Gastroesophageal sphincter (tissue), 3 donors: Measurements from ENCODE around the gene VSIG8.

ENCODE experiments used
- EP300 ChIP-seq: sonication (generic); formaldehyde crosslinking; IDR thresholded peaks from one replicate; pipeline ENCODE4 v1.6.1; 2017; ENCODE audit warnings: antibody characterized with exemption, mild to moderate bottlenecking
- POLR2A ChIP-seq, 2 donors: fragments of 450-650 bp; IDR thresholded peaks; one replicate each; pipeline ENCODE4 v1.6.1; 2017; ENCODE audit warnings: antibody characterized with exemption in 2 of 2, mild to moderate bottlenecking in 2 of 2, moderate library complexity in 1 of 2
- POLR2AphosphoS5 ChIP-seq: sonication (generic); formaldehyde crosslinking; IDR thresholded peaks from one replicate; pipeline ENCODE4 v1.6.1; 2017; ENCODE audit warnings: antibody characterized with exemption
- TF ChIP-seq, protein P1 (sequence below), 4 experiments: fragments of 200-600 bp in 2 of 4; fragments of 450-650 bp in 2 of 4; sonication (generic) in 1 of 4; IDR thresholded peaks; one replicate each; pipeline ENCODE4 v1.5.1; 2017 to 2019; ENCODE audit warnings: antibody characterized with exemption in 4 of 4, mild to moderate bottlenecking in 2 of 4, moderate library complexity in 2 of 4

GRCh38 chr1:159900755-159901360 is 38.4 kb upstream of the VSIG8 start:
- TF ChIP-seq, protein P1, sequence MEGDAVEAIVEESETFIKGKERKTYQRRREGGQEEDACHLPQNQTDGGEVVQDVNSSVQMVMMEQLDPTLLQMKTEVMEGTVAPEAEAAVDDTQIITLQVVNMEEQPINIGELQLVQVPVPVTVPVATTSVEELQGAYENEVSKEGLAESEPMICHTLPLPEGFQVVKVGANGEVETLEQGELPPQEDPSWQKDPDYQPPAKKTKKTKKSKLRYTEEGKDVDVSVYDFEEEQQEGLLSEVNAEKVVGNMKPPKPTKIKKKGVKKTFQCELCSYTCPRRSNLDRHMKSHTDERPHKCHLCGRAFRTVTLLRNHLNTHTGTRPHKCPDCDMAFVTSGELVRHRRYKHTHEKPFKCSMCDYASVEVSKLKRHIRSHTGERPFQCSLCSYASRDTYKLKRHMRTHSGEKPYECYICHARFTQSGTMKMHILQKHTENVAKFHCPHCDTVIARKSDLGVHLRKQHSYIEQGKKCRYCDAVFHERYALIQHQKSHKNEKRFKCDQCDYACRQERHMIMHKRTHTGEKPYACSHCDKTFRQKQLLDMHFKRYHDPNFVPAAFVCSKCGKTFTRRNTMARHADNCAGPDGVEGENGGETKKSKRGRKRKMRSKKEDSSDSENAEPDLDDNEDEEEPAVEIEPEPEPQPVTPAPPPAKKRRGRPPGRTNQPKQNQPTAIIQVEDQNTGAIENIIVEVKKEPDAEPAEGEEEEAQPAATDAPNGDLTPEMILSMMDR (IDR thresholded peaks at IDR 0.05), result no peak
- TF ChIP-seq POLR2A (IDR thresholded peaks at IDR 0.05), result no peak
- no peak for TF ChIP-seq POLR2AphosphoS5
- no peak for TF ChIP-seq EP300
